ENCODE data around the gene TMEM25.

TMEM25 gene

GRCh38 chr11:118581057-118581456, 50.1 kb downstream of the TMEM25 start:
- DNase-seq (ENCODE audit: low spot score) = no peak

All from left forelimb (tissue), 1 donor.